ENCODE data around the gene RGS3.

GRCh38 chr9:113530942-113531341 is 67.4 kb downstream of the RGS3 start:
- no peak for TF ChIP-seq CREB1 (IDR thresholded peaks at IDR 0.05; ENCODE audit: low read depth)
- no peak for TF ChIP-seq USF1 (IDR thresholded peaks at IDR 0.05)
- no peak for TF ChIP-seq YY1 (IDR thresholded peaks at IDR 0.05; ENCODE audit: low read depth)
- no peak for TF ChIP-seq NFIC (IDR thresholded peaks at IDR 0.05)
- TF ChIP-seq EP300 (IDR thresholded peaks at IDR 0.05; ENCODE audit: borderline replicate concordance): no peak

Data from Ishikawa (cell line).